Kidney (tissue), 14 donors: ENCODE data around the gene ISX. TPM values are rescaled to one million over a fixed set of nuclear protein-coding genes. Genes with fewer than 3 reads are reported as not detected.

Experiments
- DNase-seq, 5 donors: peaks; one replicate each; pipeline ENCODE4 v3.0.0-alpha.2; 2013 to 2020
- FAIRE-seq: peaks from 2 replicates; lab custom pipeline; 2012; peaks lifted over from hg19 to GRCh38; lab: Jason Lieb, UNC
- H3K27ac ChIP-seq, 2 donors: one replicate each; pipeline ENCODE4 v1.7.0; 2013; ENCODE audit warnings: low read depth in 2 of 2, low read length in 2 of 2, inconsistent platforms in 1 of 2
- H3K27me3 ChIP-seq: one replicate; pipeline ENCODE4 v1.7.1; 2013; ENCODE audit warnings: low read length, inconsistent platforms; ENCODE audit not compliant: control insufficient read depth, insufficient read depth
- H3K36me3 ChIP-seq, 3 donors: one replicate each; pipeline versions ENCODE4 v1.7.0 to v1.7.1; 2013; ENCODE audit warnings: low read length in 3 of 3, control low read depth in 1 of 3, inconsistent platforms in 1 of 3; ENCODE audit not compliant: insufficient read depth in 3 of 3, control insufficient read depth in 2 of 3
- H3K4me1 ChIP-seq, 3 donors: one replicate each; pipeline versions ENCODE4 v1.7.0 to v1.7.1; 2013; ENCODE audit warnings: low read length in 3 of 3, inconsistent platforms in 1 of 3, low read depth in 1 of 3; ENCODE audit not compliant: control insufficient read depth in 2 of 3, insufficient read depth in 2 of 3
- H3K4me3 ChIP-seq, 3 donors: one replicate each; pipeline versions ENCODE4 v1.7.0 to v1.8.1; 2013; ENCODE audit warnings: low read length in 3 of 3, control low read depth in 1 of 3, inconsistent platforms in 1 of 3
- H3K9ac ChIP-seq, 3 donors: one replicate each; pipeline versions ENCODE4 v1.7.0 to v1.7.1; 2013; ENCODE audit warnings: low read length in 3 of 3, control low read depth in 1 of 3, inconsistent platforms in 1 of 3
- H3K9me3 ChIP-seq, 3 donors: one replicate each; pipeline versions ENCODE4 v1.7.0 to v1.7.1; 2013; ENCODE audit warnings: low read length in 3 of 3, control low read depth in 1 of 3, inconsistent platforms in 1 of 3; ENCODE audit not compliant: control insufficient read depth in 2 of 3, insufficient read depth in 1 of 3
- intact Hi-C: fragments of 100-400 bp; cut with DNase I; formaldehyde crosslinking; loops from one replicate; pipeline ENCODE4 v1.11.1; 2022
- polyA plus RNA-seq: library from polyadenylated mRNA; stranded (reverse); fragments of 350-450 nt; fragmentation: Illumina TruSeq; extraction: RNeasy Lipid Tissue Mini Kit (QIAGEN cat#74804); gene quantifications from one replicate; pipeline ENCODE4 v1.2.3, GENCODE V29; 2014; ENCODE audit warnings: low read depth, low replicate concordance; ENCODE audit not compliant: insufficient read depth
- total RNA-seq: library from RNA; stranded (reverse); fragmentation: NEBNext Ultra II Directional; extraction: Animal tissue kit (Norgen Biotek cat#: 25700); gene quantifications from one replicate; pipeline ENCODE4 v1.2.1, GENCODE V29; 2021
- TF ChIP-seq, protein P1 (sequence below): IDR thresholded peaks from 3 replicates; pipeline ENCODE4 v1.5.1; 2012; ENCODE audit warnings: mild to moderate bottlenecking, moderate library complexity, borderline replicate concordance; ENCODE audit not compliant: insufficient read depth; ENCODE audit errors: extremely low read depth
- donor health status: control.
- donor health status: control.
- donor health status: control.
- donor health status: control.
- donor health status: control.
- donor health status: DM: yes; HTN: yes; CAD: no.
- donor health status: Normal renal cell carcinoma (clear cell type).

ISX gene
- total and polyA plus RNA-seq, 2 donors from 2014 or later = not detected

GRCh38 chr22:35116817-35117216 is 50.9 kb downstream of the ISX start:
- H3K4me1 ChIP-seq = no peaks in the 10 kb centered on the region
- no peak overlapping the region for H3K27ac ChIP-seq
- H3K9me3 ChIP-seq = no peaks in the 10 kb centered on the region
- no peaks in the 10 kb centered on the region for H3K36me3 ChIP-seq
- DNase-seq (no peak), FAIRE-seq (no peak)
- intact Hi-C loops = no loop called here
- H3K9ac ChIP-seq = no peak overlapping the region
- no peak overlapping the region for H3K4me3 ChIP-seq
- TF ChIP-seq, protein P1, sequence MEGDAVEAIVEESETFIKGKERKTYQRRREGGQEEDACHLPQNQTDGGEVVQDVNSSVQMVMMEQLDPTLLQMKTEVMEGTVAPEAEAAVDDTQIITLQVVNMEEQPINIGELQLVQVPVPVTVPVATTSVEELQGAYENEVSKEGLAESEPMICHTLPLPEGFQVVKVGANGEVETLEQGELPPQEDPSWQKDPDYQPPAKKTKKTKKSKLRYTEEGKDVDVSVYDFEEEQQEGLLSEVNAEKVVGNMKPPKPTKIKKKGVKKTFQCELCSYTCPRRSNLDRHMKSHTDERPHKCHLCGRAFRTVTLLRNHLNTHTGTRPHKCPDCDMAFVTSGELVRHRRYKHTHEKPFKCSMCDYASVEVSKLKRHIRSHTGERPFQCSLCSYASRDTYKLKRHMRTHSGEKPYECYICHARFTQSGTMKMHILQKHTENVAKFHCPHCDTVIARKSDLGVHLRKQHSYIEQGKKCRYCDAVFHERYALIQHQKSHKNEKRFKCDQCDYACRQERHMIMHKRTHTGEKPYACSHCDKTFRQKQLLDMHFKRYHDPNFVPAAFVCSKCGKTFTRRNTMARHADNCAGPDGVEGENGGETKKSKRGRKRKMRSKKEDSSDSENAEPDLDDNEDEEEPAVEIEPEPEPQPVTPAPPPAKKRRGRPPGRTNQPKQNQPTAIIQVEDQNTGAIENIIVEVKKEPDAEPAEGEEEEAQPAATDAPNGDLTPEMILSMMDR = no peak
- no peaks in the 10 kb centered on the region for H3K27me3 ChIP-seq

- FAIRE-seq = no peak
- H3K27me3 ChIP-seq = no peaks in the 10 kb centered on the region
- no peak overlapping the region for H3K27ac ChIP-seq
- no peak overlapping the region for H3K9ac ChIP-seq
- no peaks in the 10 kb centered on the region for H3K36me3 ChIP-seq
- H3K4me1 ChIP-seq = no peaks in the 10 kb centered on the region
- intact Hi-C loops = no loop called here
- no peak for DNase-seq
- TF ChIP-seq, protein P1 = no peak
- no peaks in the 10 kb centered on the region for H3K9me3 ChIP-seq
- H3K4me3 ChIP-seq = no peak overlapping the region
These were observed 53.5 kb downstream of the ISX start for GRCh38 chr22:35119494-35119893.

- H3K27ac ChIP-seq = no peak overlapping the region
- intact Hi-C loops = no loop called here
- no peaks in the 10 kb centered on the region for H3K4me1 ChIP-seq
- FAIRE-seq (no peak), DNase-seq (peak in 2 of 5 donors; percentile 23 to 35)
- H3K9ac ChIP-seq = no peak overlapping the region
- H3K27me3 ChIP-seq = no peaks in the 10 kb centered on the region
- H3K9me3 ChIP-seq = no peaks in the 10 kb centered on the region
- TF ChIP-seq, protein P1 = no peak
- H3K4me3 ChIP-seq = no peak overlapping the region
- no peaks in the 10 kb centered on the region for H3K36me3 ChIP-seq
These were observed 58.8 kb downstream of the ISX start for GRCh38 chr22:35124691-35125219.

DNA sequence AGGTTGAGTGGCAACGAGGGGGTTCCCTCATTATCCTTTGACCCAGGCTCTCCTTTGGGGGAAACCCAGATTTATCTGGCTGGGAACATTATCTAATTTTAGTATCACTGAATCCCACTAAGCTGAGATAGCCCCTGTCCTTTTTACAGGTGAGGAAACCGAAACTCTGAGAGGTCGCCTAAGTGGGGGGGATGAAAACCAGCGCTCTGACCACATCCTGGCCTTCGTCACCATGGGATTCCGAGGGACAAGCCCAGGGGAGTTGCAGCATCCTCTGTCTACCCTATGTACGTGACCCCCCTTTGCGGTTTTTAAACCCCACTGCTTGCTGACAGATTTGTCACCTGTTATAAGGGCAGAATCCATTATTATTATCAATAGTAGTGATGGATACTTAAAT is 61.0 kb downstream of the ISX start:
- Histone ChIP-seq H3K36me3 (no peaks in the 10 kb centered on the region), H3K4me1 (no peaks in the 10 kb centered on the region), H3K27ac (no peak overlapping the region), H3K9ac (no peak overlapping the region), H3K27me3 (no peaks in the 10 kb centered on the region), H3K9me3 (no peaks in the 10 kb centered on the region), H3K4me3 (no peak overlapping the region)
- TF ChIP-seq, protein P1 = no peak
- intact Hi-C loops = no loop called here
- DNase-seq (no peak), FAIRE-seq (no peak)
